CD4-positive, alpha-beta memory T cell (primary cell): Measurements from ENCODE around the gene PLN. TPM values are rescaled to one million over a fixed set of nuclear protein-coding genes. Genes with fewer than 3 reads are reported as not detected.

Source experiments
- CTCF ChIA-PET: fragments of 350-600 bp; sonication (Branson Sonifier 250); formaldehyde crosslinking; loops from one replicate; lab custom pipeline; 2021; ENCODE audit warnings: inconsistent platforms; ENCODE audit not compliant: partially characterized antibody; lab: Charles Lee
- POLR2A ChIA-PET: fragments of 350-600 bp; sonication (Branson Sonifier 250); formaldehyde crosslinking; loops from one replicate; lab custom pipeline; 2021; ENCODE audit not compliant: partially characterized antibody; lab: Charles Lee
- DNase-seq, 5 donors: peaks; one replicate each; pipeline versions ENCODE4 v3.0.0 to v3.0.0-alpha.2; 2020 to 2022; ENCODE audit warnings: mixed read lengths in 1 of 5
- H3K27ac ChIP-seq: one replicate; pipeline ENCODE4 v1.7.0; 2013; ENCODE audit warnings: low read depth, low read length
- H3K27me3 ChIP-seq: 2 replicates; pipeline ENCODE4 v1.7.0; 2013; ENCODE audit warnings: mild to moderate bottlenecking, low read length, moderate library complexity; ENCODE audit not compliant: insufficient read depth
- H3K36me3 ChIP-seq: 2 replicates; pipeline ENCODE4 v1.7.0; 2013; ENCODE audit warnings: mild to moderate bottlenecking, low read length, moderate library complexity; ENCODE audit not compliant: insufficient read depth
- H3K4me1 ChIP-seq: 2 replicates; pipeline ENCODE4 v1.7.0; 2013; ENCODE audit warnings: mild to moderate bottlenecking, low read length, moderate library complexity; ENCODE audit not compliant: insufficient read depth
- H3K4me3 ChIP-seq, 2 donors: one replicate each; pipeline ENCODE4 v1.7.0; 2013; ENCODE audit warnings: low read length in 2 of 2, mild to moderate bottlenecking in 1 of 2
- H3K9me3 ChIP-seq, 2 donors: one replicate each; pipeline ENCODE4 v1.7.0; 2013; ENCODE audit warnings: low read length in 2 of 2, control low read depth in 1 of 2; ENCODE audit not compliant: control insufficient read depth in 1 of 2
- H3K27ac Mint-ChIP-seq, 7 donors: one replicate each; pipeline ENCODE4 v1.8.0; 2020 to 2021; ENCODE audit warnings: mixed read lengths in 7 of 7, mild to moderate bottlenecking in 6 of 7, inconsistent platforms in 3 of 7, moderate library complexity in 3 of 7
- H3K27me3 Mint-ChIP-seq, 2 donors: one replicate each; pipeline ENCODE4 v1.8.0; 2020 to 2021; ENCODE audit warnings: mixed read lengths in 2 of 2
- H3K36me3 Mint-ChIP-seq, 2 donors: one replicate each; pipeline ENCODE4 v1.8.0; 2020 to 2021; ENCODE audit warnings: mixed read lengths in 2 of 2, inconsistent platforms in 1 of 2, mild to moderate bottlenecking in 1 of 2
- H3K4me1 Mint-ChIP-seq, 4 donors: one replicate each; pipeline ENCODE4 v1.8.0; 2020 to 2021; ENCODE audit warnings: mixed read lengths in 4 of 4, mild to moderate bottlenecking in 1 of 4
- H3K4me3 Mint-ChIP-seq, 8 donors: one replicate each; pipeline ENCODE4 v1.8.0; 2020 to 2021; ENCODE audit warnings: mixed read lengths in 8 of 8, mild to moderate bottlenecking in 7 of 8, moderate library complexity in 6 of 8, inconsistent platforms in 3 of 8
- H3K9me3 Mint-ChIP-seq, 8 donors: one replicate each; pipeline ENCODE4 v1.8.0; 2020 to 2021; ENCODE audit warnings: mixed read lengths in 8 of 8, mild to moderate bottlenecking in 5 of 8, inconsistent platforms in 3 of 8, moderate library complexity in 1 of 8
- intact Hi-C: fragments of 100-400 bp; cut with micrococcal nuclease; formaldehyde crosslinking; loops from one replicate; pipeline ENCODE4 v1.15.1; 2023
- polyA plus RNA-seq, 2 donors: library from polyadenylated mRNA; unstranded; fragments of 300-500 nt; fragmentation: Illumina TruSeq; gene quantifications; one replicate each; pipeline ENCODE4 v1.2.3, GENCODE V29; 2021
- total RNA-seq, 2 experiments: library from RNA; stranded (reverse); gene quantifications; one replicate each; pipeline ENCODE4 v1.2.3, GENCODE V29; 2021

Gene PLN
- total and polyA plus RNA-seq, 4 experiments from 2014 or later = 0.09 TPM; not detected in 3

DNA sequence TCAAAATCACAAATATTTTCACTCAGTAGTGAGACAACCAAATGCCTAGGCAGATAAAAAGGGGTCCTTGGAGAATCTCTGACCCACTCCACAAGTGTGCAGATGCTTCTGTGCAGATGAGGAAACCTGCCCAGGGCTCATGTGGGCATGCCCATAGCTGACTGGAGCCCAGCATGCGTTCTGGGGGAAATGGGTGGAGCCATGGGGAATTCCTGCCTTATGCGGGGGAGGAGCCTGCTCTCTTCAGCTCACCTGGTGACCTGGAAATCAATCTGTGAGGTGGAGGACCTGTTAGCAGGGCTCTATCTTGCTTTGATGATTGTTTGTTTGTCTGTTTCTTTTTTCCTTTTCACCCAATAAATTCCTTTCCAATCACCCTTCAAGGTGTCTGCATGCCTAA is 23.4 kb upstream of the PLN start:
- peak overlapping the region in 3 of 7 donors; percentile 23 to 78 (median 27) for H3K27ac Mint-ChIP-seq
- Histone ChIP-seq H3K27me3 (no peaks in the 10 kb centered on the region), H3K4me1 (peaks cover 6% of the 10 kb centered on the region), H3K4me3 (no peak overlapping the region), H3K9me3 (no peaks in the 10 kb centered on the region), H3K27ac (no peak overlapping the region), H3K36me3 (peaks cover 3% of the 10 kb centered on the region)
- intact Hi-C loops = no loop called here
- DNase-seq = no peak
- ChIA-PET POLR2A (no interaction called here), CTCF (no interaction called here)
- H3K4me3 Mint-ChIP-seq = no peak overlapping the region
- H3K36me3 Mint-ChIP-seq = peaks cover 28 to 37% of the 10 kb centered on the region in 2 donors
- H3K4me1 Mint-ChIP-seq = peaks cover 23 to 44% (median 31%) of the 10 kb centered on the region in 4 donors
- H3K27me3 Mint-ChIP-seq = no peaks in the 10 kb centered on the region
- H3K9me3 Mint-ChIP-seq = no peaks in the 10 kb centered on the region

DNA sequence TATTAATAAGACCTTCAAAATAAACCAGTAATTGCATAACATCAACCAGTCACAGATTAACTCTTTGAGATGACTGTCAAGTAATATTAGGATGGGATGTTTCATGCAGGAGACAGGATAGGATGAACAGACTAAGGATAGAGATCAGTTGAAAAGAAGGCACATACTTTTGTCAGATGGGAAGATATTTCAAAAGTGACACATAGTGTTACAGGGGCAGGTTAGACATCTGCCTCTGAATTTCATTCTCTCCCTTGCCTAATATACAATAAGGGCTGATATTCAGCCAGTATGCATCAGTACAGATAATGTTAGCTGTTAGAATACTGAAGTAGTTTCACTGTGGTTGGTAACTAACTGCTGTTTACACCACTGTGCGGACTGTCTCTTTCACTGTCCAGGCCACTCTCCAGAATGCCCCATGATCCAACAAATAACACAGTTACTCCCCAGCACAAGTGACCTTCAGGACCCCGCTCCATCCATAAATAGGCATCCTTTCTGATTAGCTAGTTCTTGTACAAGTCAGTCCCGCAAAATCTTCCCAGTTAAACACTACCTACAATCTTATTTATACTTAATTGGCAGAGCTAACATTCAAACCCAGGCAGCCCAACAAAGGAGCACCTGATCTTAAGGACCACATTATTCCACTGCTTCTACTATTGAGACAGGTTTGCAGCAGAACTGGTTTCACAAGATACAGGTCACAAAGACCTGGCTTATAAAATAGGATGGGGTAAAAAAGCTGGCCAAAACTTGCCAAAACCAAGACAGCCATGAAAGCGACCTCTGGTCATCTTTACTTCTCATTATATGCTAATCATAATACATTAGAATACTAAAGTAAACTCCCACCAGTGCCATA is 21.9 kb upstream of the PLN start:
- no peaks in the 10 kb centered on the region for H3K27me3 ChIP-seq
- Mint-ChIP-seq H3K36me3 (peaks cover 25 to 38% of the 10 kb centered on the region in 2 donors), H3K4me3 (no peak overlapping the region), H3K4me1 (peaks cover 28 to 53% (median 34%) of the 10 kb centered on the region in 4 donors), H3K27ac (peak overlapping the region in 3 of 7 donors; percentile 13 to 65 (median 25)), H3K9me3 (peaks cover 0 to 3% (median 0%) of the 10 kb centered on the region in 8 donors), H3K27me3 (no peaks in the 10 kb centered on the region)
- peaks cover 10% of the 10 kb centered on the region for H3K4me1 ChIP-seq
- CTCF ChIA-PET = no interaction called here
- no peak for DNase-seq
- no peak overlapping the region for H3K4me3 ChIP-seq
- intact Hi-C loops = no loop called here
- no peaks in the 10 kb centered on the region for H3K9me3 ChIP-seq
- H3K27ac ChIP-seq = no peak overlapping the region
- POLR2A ChIA-PET = interaction anchor here (0.9 to 1.0 kb wide), 2 partner anchors 13 to 33 kb away, joined by 3 read pairs; no protein-coding TSS in a partner anchor
- H3K36me3 ChIP-seq = peaks cover 3% of the 10 kb centered on the region

DNA sequence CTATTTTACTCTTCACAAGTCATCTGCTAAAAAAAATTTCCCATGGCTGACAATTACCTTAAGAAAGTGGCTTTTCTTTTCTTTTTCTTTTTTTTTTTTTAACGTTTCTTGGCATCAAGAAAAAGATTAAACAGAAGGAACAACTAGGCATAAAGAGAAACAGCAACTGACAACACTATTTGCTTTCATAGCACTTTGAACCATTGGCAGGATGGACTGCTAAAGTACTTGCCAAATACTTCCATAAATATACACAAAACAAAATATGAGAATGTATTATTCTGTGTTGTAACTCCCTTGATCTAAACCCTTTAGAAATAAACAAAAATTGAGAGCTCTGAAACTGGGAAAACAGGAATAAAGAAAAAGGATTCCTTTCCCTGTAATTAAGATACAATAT is 20.0 kb upstream of the PLN start:
- no peaks in the 10 kb centered on the region for H3K9me3 ChIP-seq
- H3K27me3 Mint-ChIP-seq = no peaks in the 10 kb centered on the region
- peaks cover 20 to 38% of the 10 kb centered on the region in 2 donors for H3K36me3 Mint-ChIP-seq
- peaks cover 35 to 62% (median 44%) of the 10 kb centered on the region in 4 donors for H3K4me1 Mint-ChIP-seq
- peaks cover 10% of the 10 kb centered on the region for H3K4me1 ChIP-seq
- CTCF ChIA-PET = no interaction called here
- peak overlapping the region in 2 of 7 donors; percentile 15 to 50 for H3K27ac Mint-ChIP-seq
- peaks cover 3% of the 10 kb centered on the region for H3K36me3 ChIP-seq
- no peaks in the 10 kb centered on the region for H3K27me3 ChIP-seq
- H3K4me3 ChIP-seq = no peak overlapping the region
- no peak overlapping the region for H3K27ac ChIP-seq
- DNase-seq = no peak
- POLR2A ChIA-PET = no interaction called here
- no peak overlapping the region for H3K4me3 Mint-ChIP-seq
- H3K9me3 Mint-ChIP-seq = peaks cover 0 to 4% (median 0%) of the 10 kb centered on the region in 8 donors
- intact Hi-C loops = no loop called here

- H3K36me3 Mint-ChIP-seq = peaks cover 14 to 34% of the 10 kb centered on the region in 2 donors
- H3K9me3 Mint-ChIP-seq = peaks cover 0 to 4% (median 0%) of the 10 kb centered on the region in 8 donors
- no peak overlapping the region for H3K27ac ChIP-seq
- no peaks in the 10 kb centered on the region for H3K9me3 ChIP-seq
- ChIA-PET CTCF (no interaction called here), POLR2A (interaction anchor here (0.6 kb wide), 1 partner anchor 236 kb away, joined by 5 read pairs; no protein-coding TSS in a partner anchor)
- no peak for DNase-seq
- H3K4me1 Mint-ChIP-seq = peaks cover 32 to 59% (median 42%) of the 10 kb centered on the region in 4 donors
- peaks cover 6% of the 10 kb centered on the region for H3K4me1 ChIP-seq
- H3K27me3 ChIP-seq = no peaks in the 10 kb centered on the region
- H3K4me3 ChIP-seq = no peak overlapping the region
- no peak overlapping the region for H3K27ac Mint-ChIP-seq
- intact Hi-C loops = no loop called here
- H3K27me3 Mint-ChIP-seq = no peaks in the 10 kb centered on the region
- H3K36me3 ChIP-seq = no peaks in the 10 kb centered on the region
- no peak overlapping the region for H3K4me3 Mint-ChIP-seq
Observed at GRCh38 chr6:118529756-118530155, 18.3 kb upstream of the PLN start.

DNA sequence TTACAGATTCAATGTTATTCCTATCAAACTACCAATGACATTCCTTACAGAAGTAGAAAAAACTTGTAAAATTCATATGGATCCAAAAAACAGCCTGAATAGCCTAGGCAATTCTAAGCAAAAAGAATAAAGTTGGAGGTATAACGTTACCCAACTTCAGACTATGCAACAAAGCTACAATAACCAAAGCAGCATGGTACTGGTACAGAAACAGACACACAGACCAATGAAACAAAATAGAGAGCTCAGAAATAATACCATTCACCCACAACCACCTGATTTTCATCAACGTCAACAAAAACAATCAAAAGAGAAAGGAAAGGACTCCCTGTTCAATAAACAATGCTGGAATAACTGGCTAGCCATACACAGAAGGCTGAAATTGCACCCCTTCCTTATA is 17.2 kb upstream of the PLN start:
- intact Hi-C loops = no loop called here

GRCh38 chr6:118535176-118535844 is 12.8 kb upstream of the PLN start:
- no peak overlapping the region for H3K4me3 Mint-ChIP-seq
- H3K4me3 ChIP-seq = no peak overlapping the region
- H3K27ac ChIP-seq = no peak overlapping the region
- no peak overlapping the region for H3K27ac Mint-ChIP-seq
- ChIA-PET CTCF (no interaction called here), POLR2A (no interaction called here)
- H3K27me3 ChIP-seq = no peaks in the 10 kb centered on the region
- no peaks in the 10 kb centered on the region for H3K27me3 Mint-ChIP-seq
- intact Hi-C loops = no loop called here
- peaks cover 0 to 4% (median 0%) of the 10 kb centered on the region in 8 donors for H3K9me3 Mint-ChIP-seq
- H3K4me1 Mint-ChIP-seq = peaks cover 31 to 47% (median 39%) of the 10 kb centered on the region in 4 donors
- H3K36me3 Mint-ChIP-seq = peaks cover 14 to 33% of the 10 kb centered on the region in 2 donors
- no peaks in the 10 kb centered on the region for H3K36me3 ChIP-seq
- peaks cover 9% of the 10 kb centered on the region for H3K4me1 ChIP-seq
- no peaks in the 10 kb centered on the region for H3K9me3 ChIP-seq
- DNase-seq = no peak

More for the DNA sequence above, 17.2 kb upstream of the PLN start:
- Mint-ChIP-seq H3K4me1 (peaks cover 29 to 54% (median 36%) of the 10 kb centered on the region in 4 donors), H3K36me3 (peaks cover 15 to 38% of the 10 kb centered on the region in 2 donors), H3K9me3 (peaks cover 0 to 4% (median 0%) of the 10 kb centered on the region in 8 donors), H3K4me3 (no peak overlapping the region), H3K27me3 (no peaks in the 10 kb centered on the region), H3K27ac (no peak overlapping the region)
- Histone ChIP-seq H3K27me3 (no peaks in the 10 kb centered on the region), H3K4me1 (peaks cover 5% of the 10 kb centered on the region), H3K27ac (no peak overlapping the region), H3K9me3 (no peaks in the 10 kb centered on the region), H3K36me3 (no peaks in the 10 kb centered on the region), H3K4me3 (no peak overlapping the region)
- no peak for DNase-seq
- ChIA-PET CTCF (no interaction called here), POLR2A (no interaction called here)

DNA sequence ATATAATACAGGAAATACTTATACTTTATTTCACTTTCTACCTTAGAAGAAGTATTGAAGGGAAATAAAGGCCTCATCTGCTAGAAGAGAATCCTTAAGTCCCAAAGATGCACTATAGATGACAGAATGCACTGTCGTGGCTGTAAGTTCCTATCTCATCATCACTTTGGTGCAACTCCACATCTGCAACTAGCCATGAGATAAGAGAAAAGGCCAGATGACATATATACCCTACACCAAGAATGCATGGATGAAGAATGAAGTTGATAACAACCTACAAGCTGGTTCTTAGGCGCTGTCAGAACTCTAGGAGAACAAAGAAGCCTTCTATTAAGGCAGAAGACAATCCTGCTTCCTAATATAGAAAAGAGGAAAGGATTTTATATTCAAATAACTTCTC is 11.6 kb upstream of the PLN start:
- H3K27ac Mint-ChIP-seq = no peak overlapping the region

More for the DNA sequence above, 11.6 kb upstream of the PLN start:
- no peak for DNase-seq
- Mint-ChIP-seq H3K4me1 (peaks cover 27 to 41% (median 34%) of the 10 kb centered on the region in 4 donors), H3K27me3 (no peaks in the 10 kb centered on the region), H3K4me3 (no peak overlapping the region), H3K9me3 (peaks cover 0 to 3% (median 0%) of the 10 kb centered on the region in 8 donors), H3K36me3 (peaks cover 9 to 22% of the 10 kb centered on the region in 2 donors)
- POLR2A ChIA-PET = no interaction called here
- peaks cover 7% of the 10 kb centered on the region for H3K4me1 ChIP-seq
- H3K9me3 ChIP-seq = no peaks in the 10 kb centered on the region
- H3K27me3 ChIP-seq = no peaks in the 10 kb centered on the region
- intact Hi-C loops = no loop called here
- no peak overlapping the region for H3K4me3 ChIP-seq
- CTCF ChIA-PET = no interaction called here
- no peak overlapping the region for H3K27ac ChIP-seq
- H3K36me3 ChIP-seq = no peaks in the 10 kb centered on the region
